ENCODE data around the gene HHLA2. TPM values are rescaled to one million over a fixed set of nuclear protein-coding genes. Genes with fewer than 3 reads are reported as not detected.

Gene HHLA2
- total RNA-seq, 1 donor: not detected

GRCh38 chr3:108298056-108298455 lies 1.7 kb downstream of the HHLA2 start:
- no peak for DNase-seq (ENCODE audit: low read depth in 2 of 3, low spot score in 2 of 3)

- no peak for DNase-seq (ENCODE audit: low read depth in 2 of 3, low spot score in 2 of 3)
Measured at GRCh38 chr3:108300103-108300849, 3.9 kb downstream of the HHLA2 start.

DNA sequence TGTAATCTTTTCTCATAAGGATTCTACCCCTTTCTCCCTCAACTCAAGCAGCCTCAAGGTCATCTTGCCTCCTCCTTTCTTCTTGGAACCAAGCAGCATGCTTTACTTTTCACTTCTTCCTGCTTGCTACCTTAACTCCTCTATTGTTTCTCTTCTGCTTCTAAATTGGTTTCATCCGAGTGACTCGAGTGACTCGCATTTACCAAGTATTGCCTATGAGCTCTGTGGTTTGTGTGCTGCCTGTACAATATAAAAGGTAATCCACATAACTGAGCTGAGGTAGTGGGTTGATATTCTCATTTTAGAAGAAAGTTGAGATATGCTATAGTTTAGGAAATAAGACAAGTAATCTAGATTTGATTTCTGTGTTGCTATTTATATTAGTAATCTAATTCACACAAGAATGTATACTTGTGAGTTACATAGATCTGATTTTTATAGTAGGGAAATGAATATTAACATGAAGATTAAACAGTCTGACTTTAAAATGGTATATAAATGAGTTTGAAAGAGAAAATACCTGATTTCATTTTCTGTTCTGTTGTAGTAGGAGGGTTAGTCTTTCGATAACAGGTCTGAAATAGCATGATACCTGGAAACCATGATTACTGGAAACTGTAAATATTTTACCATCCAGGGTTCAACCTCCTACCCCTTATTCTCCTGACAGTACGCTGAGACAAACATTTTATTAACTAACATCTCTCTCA lies 5.5 kb downstream of the HHLA2 start:
- no peak for DNase-seq (ENCODE audit: low read depth in 2 of 3, low spot score in 2 of 3)

DNA sequence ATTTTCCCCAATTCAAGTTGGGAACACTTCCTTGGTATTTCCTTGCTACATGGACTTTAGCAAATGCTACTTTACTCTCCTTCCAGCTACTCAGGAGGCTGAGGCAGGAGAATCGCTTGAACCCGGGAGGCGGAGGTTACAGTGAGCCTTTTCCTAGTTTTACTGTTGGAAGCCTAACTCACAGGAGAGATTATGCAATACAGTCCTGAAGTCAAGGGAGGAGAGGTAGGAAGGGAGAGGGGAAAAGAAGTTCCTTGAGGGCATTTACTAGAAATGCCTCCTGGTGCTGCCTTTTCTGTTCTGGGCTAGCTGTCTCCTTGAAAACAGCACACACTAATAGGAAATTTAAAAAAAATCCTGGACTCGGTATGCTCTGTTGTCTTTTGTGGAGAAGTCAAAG lies 6.2 kb downstream of the HHLA2 start:
- DNase-seq (ENCODE audit: low read depth in 2 of 3, low spot score in 2 of 3): no peak

- no peak for DNase-seq (ENCODE audit: low read depth in 2 of 3, low spot score in 2 of 3)
Measured at GRCh38 chr3:108305484-108306172, 9.3 kb downstream of the HHLA2 start.

DNA sequence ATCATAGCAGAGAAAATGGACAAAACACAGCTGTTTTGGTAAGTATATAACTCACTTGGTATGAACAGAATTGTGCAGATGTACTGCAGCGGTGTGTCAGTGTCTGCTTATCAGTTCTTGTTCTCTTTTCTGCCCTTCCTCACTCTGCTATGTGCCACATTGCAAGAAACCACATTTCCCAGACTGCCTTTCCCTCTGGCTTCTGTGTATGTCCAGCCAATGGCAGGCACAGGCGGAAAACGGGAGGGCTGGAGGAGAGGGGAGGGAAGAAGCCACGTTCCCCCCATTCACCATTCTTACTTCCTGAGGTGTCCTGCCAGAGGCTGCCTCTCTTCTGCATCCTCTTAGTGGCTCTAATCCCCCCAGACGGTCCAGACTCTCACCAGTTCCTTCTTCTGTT lies 15.4 kb downstream of the HHLA2 start:
- peak in 2 of 3 donors; percentile 58 to 83 for DNase-seq (ENCODE audit: low read depth in 2 of 3, low spot score in 2 of 3)

DNA sequence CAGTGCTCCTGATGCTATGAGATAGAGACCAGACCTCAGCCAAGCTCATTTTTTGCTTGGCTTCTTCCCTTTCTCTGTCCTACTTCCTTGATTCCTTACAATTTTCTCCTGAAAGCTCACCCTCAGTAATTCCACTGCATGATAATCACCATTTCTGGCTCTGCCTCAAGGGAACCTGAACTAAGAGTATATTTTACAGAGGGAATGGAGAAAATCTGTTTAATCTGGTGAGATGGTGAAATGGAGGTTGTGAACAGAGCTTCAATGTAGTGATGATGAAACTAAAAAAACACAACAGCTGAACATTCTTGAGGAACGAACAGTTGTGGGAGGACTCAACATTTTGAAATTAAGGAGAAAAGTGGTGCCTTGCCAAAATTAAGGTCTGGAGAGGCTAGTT lies 16.3 kb downstream of the HHLA2 start:
- DNase-seq (ENCODE audit: low read depth in 2 of 3, low spot score in 2 of 3): no peak

GRCh38 chr3:108315767-108316301 lies 19.5 kb downstream of the HHLA2 start:
- no peak for DNase-seq (ENCODE audit: low read depth in 2 of 3, low spot score in 2 of 3)

DNA sequence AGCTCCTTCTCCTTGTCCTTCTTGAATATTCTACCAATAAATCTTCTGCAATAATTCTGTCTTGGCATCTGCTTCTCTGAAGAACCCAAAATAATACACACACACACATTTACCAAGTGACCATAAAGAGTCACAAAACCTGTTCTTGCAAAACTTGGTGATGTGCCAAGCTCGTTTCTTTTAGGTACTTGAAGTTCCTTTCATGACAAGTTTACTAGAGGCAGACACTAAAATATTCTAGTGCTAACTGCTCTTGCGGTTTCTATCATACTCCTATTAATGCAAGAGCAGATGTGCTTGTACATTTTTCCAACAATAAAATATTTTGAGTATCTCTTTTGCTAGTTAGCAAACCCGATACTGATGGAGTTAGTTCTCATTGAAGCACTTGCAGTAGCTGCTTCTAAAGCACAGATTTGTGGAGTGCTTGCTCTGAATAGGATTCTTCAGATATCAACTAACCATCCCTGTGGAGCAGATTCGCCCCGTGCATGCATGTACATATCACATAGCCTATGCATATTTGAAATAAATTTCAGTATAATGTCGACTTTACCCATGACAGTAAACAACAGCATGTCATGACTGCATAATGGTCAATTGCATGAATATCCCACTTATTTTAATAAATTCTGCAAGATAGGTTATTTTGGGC lies 23.2 kb downstream of the HHLA2 start:
- DNase-seq (ENCODE audit: low read depth in 2 of 3, low spot score in 2 of 3): no peak

DNA sequence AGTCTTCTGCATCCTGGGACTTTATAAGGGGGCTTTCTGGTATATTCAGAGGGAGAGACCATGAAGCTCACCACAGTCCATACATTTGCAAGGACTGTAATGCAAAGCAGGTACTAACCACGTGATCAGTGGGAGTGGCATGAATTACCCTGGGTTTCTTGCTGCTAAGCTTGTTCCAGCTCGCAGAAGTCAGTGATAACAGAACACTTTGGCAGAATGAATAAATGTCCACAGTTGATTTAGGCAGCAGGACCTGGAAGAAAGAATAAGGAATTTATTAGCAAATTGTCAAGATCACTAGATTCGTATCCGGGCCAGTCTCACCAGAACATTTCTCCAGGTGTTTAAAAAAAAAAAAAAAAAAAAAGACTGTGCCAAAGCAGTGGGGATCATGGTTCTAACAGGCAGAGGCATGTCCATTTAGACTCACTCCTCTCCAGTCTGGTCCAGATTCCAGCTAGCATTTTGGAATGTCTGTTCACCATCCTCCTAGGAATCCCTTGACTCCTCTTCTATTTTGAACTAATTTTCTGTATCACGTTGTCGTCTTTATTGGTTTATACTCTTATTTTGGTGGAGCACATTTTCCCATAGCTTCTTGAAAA lies 24.5 kb downstream of the HHLA2 start:
- DNase-seq (ENCODE audit: low read depth in 2 of 3, low spot score in 2 of 3): no peak

DNA sequence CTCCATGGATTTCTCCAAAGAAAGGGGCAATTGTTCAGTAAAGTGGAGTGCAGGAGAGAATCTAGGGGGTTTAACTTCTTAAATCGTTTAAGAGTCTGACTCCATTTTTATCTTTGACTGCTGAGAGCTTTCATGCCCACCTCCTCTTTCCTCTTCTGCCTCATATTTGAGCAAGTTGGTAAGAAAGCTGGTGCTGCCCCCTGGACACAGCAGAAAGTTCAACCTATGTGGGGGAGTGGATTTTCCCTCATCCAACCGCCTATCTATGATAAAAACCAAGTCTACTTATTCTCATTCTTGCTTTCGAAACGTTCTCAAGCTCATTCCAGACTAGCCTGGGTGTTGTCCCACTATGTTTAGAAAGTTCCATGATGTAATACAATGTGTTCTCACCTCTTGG lies 26.0 kb downstream of the HHLA2 start:
- peak in 2 of 3 donors; percentile 40 to 66 for DNase-seq (ENCODE audit: low read depth in 2 of 3, low spot score in 2 of 3)

DNA sequence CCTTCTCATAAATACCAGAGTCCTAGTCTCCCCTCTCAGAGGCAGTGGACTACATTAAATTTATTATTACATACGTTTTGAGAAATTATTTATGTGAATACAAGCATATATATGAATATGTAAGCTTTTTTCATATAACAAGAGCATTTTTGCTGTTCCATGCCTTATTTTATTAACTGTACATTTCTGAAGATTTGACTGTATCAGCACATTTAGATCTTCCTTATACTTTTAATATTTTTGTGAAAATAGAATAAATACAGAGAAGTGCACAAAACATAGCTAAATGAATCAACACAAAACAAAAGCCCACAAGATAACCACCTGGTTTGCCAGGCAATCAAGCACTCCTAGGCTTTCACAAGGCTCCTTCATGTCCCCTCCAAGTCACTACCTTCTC lies 27.8 kb downstream of the HHLA2 start:
- no peak for DNase-seq (ENCODE audit: low read depth in 2 of 3, low spot score in 2 of 3)

GRCh38 chr3:108327168-108327567 lies 30.8 kb downstream of the HHLA2 start:
- DNase-seq (ENCODE audit: low read depth in 2 of 3, low spot score in 2 of 3): no peak

DNA sequence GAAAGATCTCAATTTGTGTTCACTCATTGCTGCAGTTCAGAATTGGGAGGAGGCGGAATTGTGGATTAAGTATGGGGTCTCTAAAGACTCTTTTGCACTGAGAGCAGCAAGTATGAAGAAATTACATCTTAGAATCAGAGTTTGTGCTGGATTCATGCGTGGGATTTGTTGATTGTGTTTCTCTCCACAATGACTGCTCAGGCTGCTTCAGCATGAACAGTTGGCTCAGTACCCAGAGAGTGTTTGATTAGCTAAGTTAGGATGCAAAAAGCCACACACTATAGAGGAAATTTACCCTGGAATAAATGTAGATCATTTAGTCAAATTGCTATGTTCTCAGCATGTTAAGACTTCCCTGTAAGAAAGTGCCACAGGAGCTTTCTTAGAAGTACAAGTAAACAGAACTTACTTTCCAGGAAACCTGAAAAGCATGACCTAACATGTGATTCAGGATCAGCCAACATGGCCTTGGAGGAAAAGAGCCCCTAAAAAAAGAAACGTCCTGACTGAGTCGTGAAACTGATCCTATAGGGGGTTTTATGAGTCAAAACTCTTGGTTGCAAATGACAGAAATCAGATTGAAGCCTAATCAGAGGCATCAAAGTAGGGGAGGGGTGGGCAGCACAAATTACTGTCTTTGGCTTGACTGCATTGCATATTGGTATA lies 32.6 kb downstream of the HHLA2 start:
- DNase-seq (ENCODE audit: low read depth in 2 of 3, low spot score in 2 of 3): no peak

GRCh38 chr3:108329508-108329907 lies 33.2 kb downstream of the HHLA2 start:
- DNase-seq (ENCODE audit: low read depth in 2 of 3, low spot score in 2 of 3): no peak

- DNase-seq (ENCODE audit: low read depth in 2 of 3, low spot score in 2 of 3): no peak
Measured at GRCh38 chr3:108329947-108330346, 33.6 kb downstream of the HHLA2 start.

GRCh38 chr3:108331792-108332191 lies 35.4 kb downstream of the HHLA2 start:
- no peak for DNase-seq (ENCODE audit: low read depth in 2 of 3, low spot score in 2 of 3)

- DNase-seq (ENCODE audit: low read depth in 2 of 3, low spot score in 2 of 3): no peak
Measured at GRCh38 chr3:108333961-108334360, 37.6 kb downstream of the HHLA2 start.

DNA sequence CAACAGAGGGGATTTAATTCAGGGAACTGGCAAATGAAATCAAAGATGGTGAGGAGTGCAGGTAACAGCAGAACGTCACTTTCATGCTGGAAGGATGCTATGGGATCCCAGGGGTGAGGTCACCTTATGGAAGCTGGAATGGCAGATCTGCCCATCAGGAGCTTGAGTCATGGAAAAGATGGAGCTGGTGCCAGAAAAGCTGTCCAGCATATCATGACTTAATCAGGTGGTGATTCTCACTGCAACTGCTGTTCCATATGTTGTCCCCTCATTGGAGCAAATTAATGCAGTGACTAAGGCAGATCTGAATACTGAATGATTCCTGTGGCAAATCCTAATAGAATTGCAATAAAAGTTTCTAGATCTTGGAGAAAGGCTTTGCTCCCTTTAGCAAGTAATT lies 38.4 kb downstream of the HHLA2 start:
- DNase-seq (ENCODE audit: low read depth in 2 of 3, low spot score in 2 of 3): no peak
